HCT116 (cell line): ENCODE results near the gene SP9. TPM values are rescaled to one million over a fixed set of nuclear protein-coding genes. Genes with fewer than 3 reads are reported as not detected.

Experiments
- ATAC-seq: fragments of 200-7000 bp; cut with Tn5 transposase; 2 replicates; pipeline ENCODE4 v1.9.1; 2020; ENCODE audit warnings: mild to moderate bottlenecking, moderate library complexity
- BruUV-seq: library from RNA; stranded (reverse); fragments of 400-500 nt; replicated peaks from 2 replicates; lab custom pipeline; 2021; lab: Mats Ljungman, UMichigan
- CTCF ChIA-PET: fragments of 300-600 bp; sonication (Branson Sonifier 250); formaldehyde crosslinking; loops from one replicate; lab custom pipeline; 2021; ENCODE audit warnings: antibody characterized with exemption; lab: Charles Lee
- POLR2A ChIA-PET: fragments of 300-600, 350-600 bp; sonication (Branson Sonifier 250); formaldehyde crosslinking; loops from one replicate; lab custom pipeline; 2021; ENCODE audit warnings: antibody characterized with exemption; lab: Charles Lee
- RAD21 ChIA-PET, 2 experiments: fragments of 300-600 bp; sonication (Branson Sonifier 250); formaldehyde crosslinking; loops; one replicate each; lab custom pipeline; 2023; ENCODE audit warnings: low total read pairs in 2 of 2; ENCODE audit not compliant: uncharacterized antibody in 2 of 2, unreplicated experiment in 2 of 2, low non-redundant PET in 1 of 2; lab: Charles Lee
- DNase-seq: peaks from one replicate; pipeline ENCODE4 v3.0.0-alpha.2; 2010; ENCODE audit warnings: low read depth, low spot score
- H2AFZ ChIP-seq: fragments of 200-600 bp; shearing (Covaris generic), sonication (generic); 2 replicates; pipeline ENCODE4 v1.6.1; 2017; ENCODE audit warnings: low read depth, mixed run types, mixed read lengths, antibody characterized with exemption, low read length; ENCODE audit not compliant: poor library complexity, severe bottlenecking
- H3K27ac ChIP-seq: 2 replicates; pipeline ENCODE4 v1.5.1; 2012; ENCODE audit warnings: low read depth, low read length
- H3K27me3 ChIP-seq: fragments of 200-600 bp; sonication (generic); 2 replicates; pipeline ENCODE4 v1.6.1; 2016; ENCODE audit warnings: mixed run types, low read length, mixed read lengths; ENCODE audit not compliant: insufficient read depth
- H3K36me3 ChIP-seq, 2 experiments: fragments of 200-500 bp in 1 of 2; fragments of 200-600 bp in 1 of 2; sonication (Bioruptor generic) in 1 of 2; sonication (generic) in 1 of 2; 2 replicates each; pipeline versions ENCODE4 v1.5.1 to v1.6.1; 2014 to 2016; ENCODE audit warnings: low read length in 2 of 2, inconsistent platforms in 1 of 2, mixed read lengths in 1 of 2, mixed run types in 1 of 2; ENCODE audit not compliant: insufficient read depth in 2 of 2, control insufficient read depth in 1 of 2
- H3K4me1 ChIP-seq, 2 experiments: fragments of 200-600 bp in 1 of 2; sonication (generic) in 1 of 2; 2 replicates each; pipeline versions ENCODE4 v1.5.1 to v1.6.1; 2012 to 2017; ENCODE audit warnings: low read length in 2 of 2, inconsistent platforms in 1 of 2, mild to moderate bottlenecking in 1 of 2, mixed read lengths in 1 of 2, mixed run types in 1 of 2, moderate library complexity in 1 of 2; ENCODE audit not compliant: insufficient read depth in 2 of 2, control insufficient read depth in 1 of 2
- H3K4me2 ChIP-seq: fragments of 200-600 bp; sonication (generic); 2 replicates; pipeline ENCODE4 v1.6.1; 2017; ENCODE audit warnings: mixed run types, low read length, mixed read lengths
- H3K4me3 ChIP-seq, 2 experiments: fragments of 200-600 bp in 1 of 2; sonication (generic) in 1 of 2; replicated peaks in 1 of 2; 2 replicates each; pipeline ENCODE4 v1.5.1; 2011 to 2016; ENCODE audit warnings: low read length in 2 of 2, control low read depth in 1 of 2, low read depth in 1 of 2, mild to moderate bottlenecking in 1 of 2, mixed read lengths in 1 of 2, mixed run types in 1 of 2
- H3K79me2 ChIP-seq: fragments of 200-600 bp; sonication (generic); 2 replicates; pipeline ENCODE4 v1.6.1; 2017; ENCODE audit warnings: mild to moderate bottlenecking, mixed run types, low read length, moderate library complexity, mixed read lengths; ENCODE audit not compliant: insufficient read depth
- H3K9ac ChIP-seq: fragments of 200-600 bp; sonication (generic); 2 replicates; pipeline ENCODE4 v1.6.1; 2016; ENCODE audit warnings: low read length, mixed read lengths
- H3K9me2 ChIP-seq: fragments of 200-600 bp; sonication (generic), shearing (Covaris generic); 2 replicates; pipeline ENCODE4 v1.6.1; 2017; ENCODE audit warnings: mixed run types, mild to moderate bottlenecking, moderate library complexity; ENCODE audit not compliant: insufficient read depth
- H3K9me3 ChIP-seq, 2 experiments: fragments of 200-500 bp in 1 of 2; fragments of 200-600 bp in 1 of 2; sonication (Bioruptor generic) in 1 of 2; sonication (generic) in 1 of 2; 2 replicates each; pipeline ENCODE4 v1.6.1; 2014 to 2017; ENCODE audit warnings: low read length in 2 of 2, mixed read lengths in 2 of 2, inconsistent platforms in 1 of 2, low read depth in 1 of 2, mild to moderate bottlenecking in 1 of 2, mixed run types in 1 of 2, moderate library complexity in 1 of 2; ENCODE audit not compliant: control insufficient read depth in 1 of 2, insufficient read depth in 1 of 2
- H4K20me1 ChIP-seq: fragments of 200-600 bp; sonication (generic), shearing (Covaris generic); 2 replicates; pipeline ENCODE4 v1.6.1; 2017; ENCODE audit warnings: mixed run types, mild to moderate bottlenecking, moderate library complexity; ENCODE audit not compliant: insufficient read depth
- EGR1 ChIP-seq: IDR thresholded peaks from 2 replicates; pipeline ENCODE4 v1.6.1; 2012; ENCODE audit warnings: low read depth
- EZH2 ChIP-seq: fragments of 200-600 bp; sonication (generic); IDR thresholded peaks from 2 replicates; pipeline ENCODE4 v1.6.1; 2017; ENCODE audit warnings: antibody characterized with exemption, mixed run types
- FOSL1 ChIP-seq: IDR thresholded peaks from 2 replicates; pipeline ENCODE4 v1.6.1; 2012; ENCODE audit warnings: low read depth
- POLR2A ChIP-seq: IDR thresholded peaks from 2 replicates; pipeline ENCODE4 v1.7.0; 2011; ENCODE audit warnings: borderline replicate concordance; ENCODE audit not compliant: insufficient read depth, insufficient read length; ENCODE audit errors: extremely low read depth
- RAD21 ChIP-seq: IDR thresholded peaks from 2 replicates; pipeline ENCODE4 v1.6.1; 2012; ENCODE audit warnings: low read depth, mild to moderate bottlenecking
- SIN3A ChIP-seq: IDR thresholded peaks from 2 replicates; pipeline ENCODE4 v1.6.1; 2012; ENCODE audit warnings: low read depth
- TCF7L2 ChIP-seq: IDR thresholded peaks from 2 replicates; pipeline ENCODE4 v1.7.0; 2011; ENCODE audit warnings: borderline replicate concordance, inconsistent platforms; ENCODE audit not compliant: insufficient read depth, insufficient read length; ENCODE audit errors: extremely low read depth
- YY1 ChIP-seq: IDR thresholded peaks from 2 replicates; pipeline ENCODE4 v1.6.1; 2011; ENCODE audit warnings: low read length, low read depth, moderate library complexity, mild to moderate bottlenecking; ENCODE audit not compliant: insufficient replicate concordance; ENCODE audit errors: extremely low read depth
- intact Hi-C: fragments of 100-400 bp; cut with micrococcal nuclease; formaldehyde crosslinking; loops from 2 replicates; pipeline ENCODE4 v1.10.0; 2022
- total RNA-seq: library from RNA; stranded (reverse); gene quantifications from one replicate; pipeline ENCODE4 v1.2.1, GENCODE V29; 2021; ENCODE audit not compliant: unreplicated experiment
- TF ChIP-seq, protein P1 (sequence below): IDR thresholded peaks from 2 replicates; pipeline ENCODE4 v1.6.1; 2011; ENCODE audit warnings: mild to moderate bottlenecking, low read length, moderate library complexity; ENCODE audit not compliant: insufficient replicate concordance; ENCODE audit errors: extremely low read depth
- TF ChIP-seq, protein P2 (sequence below): IDR thresholded peaks from 2 replicates; pipeline ENCODE4 v1.6.1; 2012; ENCODE audit warnings: low read depth

SP9 gene
- total RNA-seq, 1 experiment from 2014 or later: 0.69 TPM

GRCh38 chr2:174333017-174333371 lies 1.8 kb upstream of the SP9 start (continued):
- TF ChIP-seq, protein P1, sequence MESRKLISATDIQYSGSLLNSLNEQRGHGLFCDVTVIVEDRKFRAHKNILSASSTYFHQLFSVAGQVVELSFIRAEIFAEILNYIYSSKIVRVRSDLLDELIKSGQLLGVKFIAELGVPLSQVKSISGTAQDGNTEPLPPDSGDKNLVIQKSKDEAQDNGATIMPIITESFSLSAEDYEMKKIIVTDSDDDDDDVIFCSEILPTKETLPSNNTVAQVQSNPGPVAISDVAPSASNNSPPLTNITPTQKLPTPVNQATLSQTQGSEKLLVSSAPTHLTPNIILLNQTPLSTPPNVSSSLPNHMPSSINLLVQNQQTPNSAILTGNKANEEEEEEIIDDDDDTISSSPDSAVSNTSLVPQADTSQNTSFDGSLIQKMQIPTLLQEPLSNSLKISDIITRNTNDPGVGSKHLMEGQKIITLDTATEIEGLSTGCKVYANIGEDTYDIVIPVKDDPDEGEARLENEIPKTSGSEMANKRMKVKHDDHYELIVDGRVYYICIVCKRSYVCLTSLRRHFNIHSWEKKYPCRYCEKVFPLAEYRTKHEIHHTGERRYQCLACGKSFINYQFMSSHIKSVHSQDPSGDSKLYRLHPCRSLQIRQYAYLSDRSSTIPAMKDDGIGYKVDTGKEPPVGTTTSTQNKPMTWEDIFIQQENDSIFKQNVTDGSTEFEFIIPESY: no peak
- TF ChIP-seq EZH2 (no peak), SIN3A (no peak)
- TF ChIP-seq, protein P2, sequence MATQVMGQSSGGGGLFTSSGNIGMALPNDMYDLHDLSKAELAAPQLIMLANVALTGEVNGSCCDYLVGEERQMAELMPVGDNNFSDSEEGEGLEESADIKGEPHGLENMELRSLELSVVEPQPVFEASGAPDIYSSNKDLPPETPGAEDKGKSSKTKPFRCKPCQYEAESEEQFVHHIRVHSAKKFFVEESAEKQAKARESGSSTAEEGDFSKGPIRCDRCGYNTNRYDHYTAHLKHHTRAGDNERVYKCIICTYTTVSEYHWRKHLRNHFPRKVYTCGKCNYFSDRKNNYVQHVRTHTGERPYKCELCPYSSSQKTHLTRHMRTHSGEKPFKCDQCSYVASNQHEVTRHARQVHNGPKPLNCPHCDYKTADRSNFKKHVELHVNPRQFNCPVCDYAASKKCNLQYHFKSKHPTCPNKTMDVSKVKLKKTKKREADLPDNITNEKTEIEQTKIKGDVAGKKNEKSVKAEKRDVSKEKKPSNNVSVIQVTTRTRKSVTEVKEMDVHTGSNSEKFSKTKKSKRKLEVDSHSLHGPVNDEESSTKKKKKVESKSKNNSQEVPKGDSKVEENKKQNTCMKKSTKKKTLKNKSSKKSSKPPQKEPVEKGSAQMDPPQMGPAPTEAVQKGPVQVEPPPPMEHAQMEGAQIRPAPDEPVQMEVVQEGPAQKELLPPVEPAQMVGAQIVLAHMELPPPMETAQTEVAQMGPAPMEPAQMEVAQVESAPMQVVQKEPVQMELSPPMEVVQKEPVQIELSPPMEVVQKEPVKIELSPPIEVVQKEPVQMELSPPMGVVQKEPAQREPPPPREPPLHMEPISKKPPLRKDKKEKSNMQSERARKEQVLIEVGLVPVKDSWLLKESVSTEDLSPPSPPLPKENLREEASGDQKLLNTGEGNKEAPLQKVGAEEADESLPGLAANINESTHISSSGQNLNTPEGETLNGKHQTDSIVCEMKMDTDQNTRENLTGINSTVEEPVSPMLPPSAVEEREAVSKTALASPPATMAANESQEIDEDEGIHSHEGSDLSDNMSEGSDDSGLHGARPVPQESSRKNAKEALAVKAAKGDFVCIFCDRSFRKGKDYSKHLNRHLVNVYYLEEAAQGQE: no peak

DNA sequence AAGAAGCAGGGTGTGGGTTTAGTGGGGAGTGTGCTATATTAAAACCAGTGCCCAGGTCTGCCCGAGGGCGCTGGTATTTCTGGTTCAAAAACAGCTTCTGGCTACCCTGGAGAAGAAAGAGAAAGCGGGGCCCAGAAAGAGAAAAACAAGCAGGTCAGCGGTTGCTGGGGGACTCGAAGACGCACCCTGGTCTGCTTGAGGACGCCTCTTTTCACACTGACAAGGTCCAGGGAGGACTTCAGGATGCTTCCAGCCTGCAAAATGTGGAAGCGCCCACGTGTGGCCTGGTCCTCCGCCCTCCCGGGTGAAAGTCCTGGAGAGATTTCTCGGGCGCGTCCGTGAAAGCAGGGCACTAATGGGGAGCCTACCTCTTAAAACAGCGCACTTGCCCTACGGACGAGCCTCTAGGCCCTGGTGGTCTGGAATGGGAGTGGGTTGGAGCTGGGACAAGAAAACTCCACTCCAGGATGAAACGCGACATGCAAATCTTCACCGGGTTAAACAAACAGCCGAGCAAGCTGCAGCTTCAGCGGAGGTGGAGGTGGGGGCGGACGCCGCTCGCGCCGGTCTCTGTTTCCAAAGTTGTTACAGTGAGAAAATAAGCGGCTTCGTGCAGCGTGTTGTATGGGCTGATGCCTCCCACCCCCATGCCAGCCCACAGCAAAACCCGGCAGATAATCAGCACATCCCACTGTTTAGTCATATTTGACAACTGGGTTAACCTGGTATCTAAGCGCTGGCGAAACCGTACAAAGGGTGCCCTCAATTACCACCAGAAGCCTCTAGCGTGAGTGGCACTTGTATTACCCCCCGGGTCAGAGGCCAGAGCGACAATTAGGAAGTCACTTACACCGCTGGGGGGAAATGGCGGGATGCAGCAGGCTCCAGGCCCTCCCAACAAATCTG lies 1.1 kb upstream of the SP9 start:
- Histone ChIP-seq H3K36me3 (no peaks in the 10 kb centered on the region), H3K4me1 (peaks cover 2 to 24% of the 10 kb centered on the region in 2 experiments; a peak in 2 of 4 replicates), H3K9me3 (no peaks in the 10 kb centered on the region), H3K9me2 (no peaks in the 10 kb centered on the region), H3K79me2 (no peaks in the 10 kb centered on the region), H3K9ac (no peak overlapping the region), H3K27ac (no peak overlapping the region), H2AFZ (no peak overlapping the region), H3K27me3 (no peaks in the 10 kb centered on the region), H3K4me2 (no peak overlapping the region), H3K4me3 (no peak overlapping the region), H4K20me1 (no peaks in the 10 kb centered on the region)
- BruUV-seq: no TSS peak
- ATAC-seq: no peak
- POLR2A ChIA-PET: no interaction called here
- TF ChIP-seq POLR2A (no peak), EGR1 (no peak), TCF7L2 (no peak), FOSL1 (no peak), YY1 (no peak), RAD21 (no peak), SIN3A (no peak), EZH2 (no peak)
- TF ChIP-seq, protein P1: no peak
- CTCF ChIA-PET: no interaction called here
- DNase-seq: no peak
- RAD21 ChIA-PET: no interaction called here
- intact Hi-C loops: loop anchor here (10.0 kb wide), 1 partner anchor 369 kb away; the partner anchor contains the start of gene SP3
